Right lobe of liver (tissue), 4 donors: Measurements from ENCODE around the gene FBXO10.

ENCODE experiments used
- POLR2A ChIP-seq: fragments of 450-650 bp; IDR thresholded peaks from one replicate; pipeline ENCODE4 v1.6.1; 2017; ENCODE audit warnings: antibody characterized with exemption, mild to moderate bottlenecking
- TF ChIP-seq, protein P1 (sequence below), 4 donors: fragments of 200-600 bp in 3 of 4; fragments of 450-650 bp in 1 of 4; IDR thresholded peaks; one replicate each; pipeline versions ENCODE4 v1.5.1 to v1.8.0; 2016 to 2022; ENCODE audit warnings: antibody characterized with exemption in 4 of 4, mild to moderate bottlenecking in 2 of 4
- donor health status: DM: no; HTN: no; CAD: no.
- donor health status: DM: no; HTN: no; CAD: no.
- donor health status: DM: no; HTN: yes; CAD: no.

DNA sequence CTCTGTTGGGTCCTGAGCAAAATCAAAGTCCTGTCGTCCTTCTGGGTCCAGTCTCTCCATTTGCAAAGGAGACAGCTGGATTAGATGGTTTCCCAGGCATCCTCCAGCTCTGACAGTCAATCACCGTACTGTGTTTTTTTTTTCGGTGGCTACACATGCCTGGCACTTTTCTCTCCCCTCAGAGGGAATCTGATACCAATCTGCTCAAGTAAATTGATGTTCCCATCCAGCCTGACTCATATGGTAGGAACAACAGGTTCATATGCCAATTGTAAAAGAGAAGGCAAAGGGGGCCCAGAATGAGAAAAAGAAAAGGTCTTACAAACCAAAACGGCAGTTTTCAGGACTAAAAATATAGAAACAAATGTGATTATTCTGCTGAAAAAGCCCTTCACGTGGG lies 1.2 kb downstream of the FBXO10 start:
- TF ChIP-seq, protein P1, sequence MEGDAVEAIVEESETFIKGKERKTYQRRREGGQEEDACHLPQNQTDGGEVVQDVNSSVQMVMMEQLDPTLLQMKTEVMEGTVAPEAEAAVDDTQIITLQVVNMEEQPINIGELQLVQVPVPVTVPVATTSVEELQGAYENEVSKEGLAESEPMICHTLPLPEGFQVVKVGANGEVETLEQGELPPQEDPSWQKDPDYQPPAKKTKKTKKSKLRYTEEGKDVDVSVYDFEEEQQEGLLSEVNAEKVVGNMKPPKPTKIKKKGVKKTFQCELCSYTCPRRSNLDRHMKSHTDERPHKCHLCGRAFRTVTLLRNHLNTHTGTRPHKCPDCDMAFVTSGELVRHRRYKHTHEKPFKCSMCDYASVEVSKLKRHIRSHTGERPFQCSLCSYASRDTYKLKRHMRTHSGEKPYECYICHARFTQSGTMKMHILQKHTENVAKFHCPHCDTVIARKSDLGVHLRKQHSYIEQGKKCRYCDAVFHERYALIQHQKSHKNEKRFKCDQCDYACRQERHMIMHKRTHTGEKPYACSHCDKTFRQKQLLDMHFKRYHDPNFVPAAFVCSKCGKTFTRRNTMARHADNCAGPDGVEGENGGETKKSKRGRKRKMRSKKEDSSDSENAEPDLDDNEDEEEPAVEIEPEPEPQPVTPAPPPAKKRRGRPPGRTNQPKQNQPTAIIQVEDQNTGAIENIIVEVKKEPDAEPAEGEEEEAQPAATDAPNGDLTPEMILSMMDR (IDR thresholded peaks at IDR 0.05) = no peak
- no peak for TF ChIP-seq POLR2A
